ENCODE data around the gene UNC5A.

The UNC5A gene

GRCh38 chr5:176862330-176862995 lies 52.1 kb downstream of the UNC5A start:
- TF ChIP-seq FOXK2 (IDR thresholded peaks at IDR 0.05): no peak
- no peak for TF ChIP-seq L3MBTL2 (conservative IDR thresholded peaks at IDR 0.05)
- no peak for TF ChIP-seq SUZ12 (IDR thresholded peaks at IDR 0.05)
- no peak for TF ChIP-seq TARDBP (IDR thresholded peaks at IDR 0.05)
- TF ChIP-seq PKNOX1 (IDR thresholded peaks at IDR 0.05): no peak
- TF ChIP-seq ARNT (IDR thresholded peaks at IDR 0.05): no peak
- TF ChIP-seq ELF4 (IDR thresholded peaks at IDR 0.05): no peak
- TF ChIP-seq NFRKB (IDR thresholded peaks at IDR 0.05): no peak
- TF ChIP-seq BHLHE40 (IDR thresholded peaks at IDR 0.05; ENCODE audit: borderline replicate concordance): no peak
- no peak for TF ChIP-seq ZNF384 (IDR thresholded peaks at IDR 0.05)
- TF ChIP-seq CTBP1 (IDR thresholded peaks at IDR 0.05; ENCODE audit: borderline replicate concordance): no peak
- no peak for TF ChIP-seq FOXM1 (IDR thresholded peaks at IDR 0.05; ENCODE audit: borderline replicate concordance)
- no peak for TF ChIP-seq HDGF (IDR thresholded peaks at IDR 0.05; ENCODE audit: borderline replicate concordance)
- ChIA-PET POLR2A (no interaction called here), CTCF (no interaction called here)
- no peak for DNase-seq (ENCODE audit: extremely low spot score)

- no peak for TF ChIP-seq CTBP1 (IDR thresholded peaks at IDR 0.05; ENCODE audit: borderline replicate concordance)
- no peak for TF ChIP-seq SUZ12 (IDR thresholded peaks at IDR 0.05)
- no peak for TF ChIP-seq NFRKB (IDR thresholded peaks at IDR 0.05)
- TF ChIP-seq ZNF384 (IDR thresholded peaks at IDR 0.05): no peak
- TF ChIP-seq TARDBP (IDR thresholded peaks at IDR 0.05): no peak
- no peak for TF ChIP-seq FOXM1 (IDR thresholded peaks at IDR 0.05; ENCODE audit: borderline replicate concordance)
- no peak for TF ChIP-seq LEF1 (IDR thresholded peaks at IDR 0.05; ENCODE audit: borderline replicate concordance)
- TF ChIP-seq PKNOX1 (IDR thresholded peaks at IDR 0.05): no peak
- TF ChIP-seq SP1 (IDR thresholded peaks at IDR 0.05): no peak
- no peak for TF ChIP-seq ELF4 (IDR thresholded peaks at IDR 0.05)
- no peak for TF ChIP-seq ARNT (IDR thresholded peaks at IDR 0.05)
- TF ChIP-seq FOXA1 (IDR thresholded peaks at IDR 0.05): no peak
- no peak for TF ChIP-seq FOXK2 (IDR thresholded peaks at IDR 0.05)
- no peak for TF ChIP-seq L3MBTL2 (conservative IDR thresholded peaks at IDR 0.05)
- CTCF ChIA-PET: no interaction called here
- no peak for DNase-seq (ENCODE audit: extremely low spot score)
- POLR2A ChIA-PET: no interaction called here
Observed at GRCh38 chr5:176863041-176863764, 52.8 kb downstream of the UNC5A start.

GRCh38 chr5:176863765-176864098 lies 53.4 kb downstream of the UNC5A start:
- ChIA-PET CTCF (no interaction called here), POLR2A (no interaction called here)
- DNase-seq (ENCODE audit: extremely low spot score): no peak
- TF ChIP-seq BHLHE40 (IDR thresholded peaks at IDR 0.05; ENCODE audit: borderline replicate concordance) (no peak), SP1 (IDR thresholded peaks at IDR 0.05) (no peak), TARDBP (IDR thresholded peaks at IDR 0.05) (no peak), FOXM1 (IDR thresholded peaks at IDR 0.05; ENCODE audit: borderline replicate concordance) (no peak), LEF1 (IDR thresholded peaks at IDR 0.05; ENCODE audit: borderline replicate concordance) (no peak), ARNT (IDR thresholded peaks at IDR 0.05) (no peak), FOXA1 (IDR thresholded peaks at IDR 0.05) (no peak), ELF4 (IDR thresholded peaks at IDR 0.05) (no peak), L3MBTL2 (conservative IDR thresholded peaks at IDR 0.05) (no peak), PKNOX1 (IDR thresholded peaks at IDR 0.05) (no peak)

- CTCF ChIA-PET: no interaction called here
- no peak for DNase-seq (ENCODE audit: extremely low spot score)
- POLR2A ChIA-PET: no interaction called here
- TF ChIP-seq FOXM1 (IDR thresholded peaks at IDR 0.05; ENCODE audit: borderline replicate concordance): no peak
- no peak for TF ChIP-seq CTBP1 (IDR thresholded peaks at IDR 0.05; ENCODE audit: borderline replicate concordance)
- no peak for TF ChIP-seq HDGF (IDR thresholded peaks at IDR 0.05; ENCODE audit: borderline replicate concordance)
- no peak for TF ChIP-seq SP1 (IDR thresholded peaks at IDR 0.05)
- TF ChIP-seq BHLHE40 (IDR thresholded peaks at IDR 0.05; ENCODE audit: borderline replicate concordance): no peak
- no peak for TF ChIP-seq NFRKB (IDR thresholded peaks at IDR 0.05)
- no peak for TF ChIP-seq L3MBTL2 (conservative IDR thresholded peaks at IDR 0.05)
- TF ChIP-seq ELF4 (IDR thresholded peaks at IDR 0.05): no peak
Observed at GRCh38 chr5:176864755-176865154, 54.4 kb downstream of the UNC5A start.

DNA sequence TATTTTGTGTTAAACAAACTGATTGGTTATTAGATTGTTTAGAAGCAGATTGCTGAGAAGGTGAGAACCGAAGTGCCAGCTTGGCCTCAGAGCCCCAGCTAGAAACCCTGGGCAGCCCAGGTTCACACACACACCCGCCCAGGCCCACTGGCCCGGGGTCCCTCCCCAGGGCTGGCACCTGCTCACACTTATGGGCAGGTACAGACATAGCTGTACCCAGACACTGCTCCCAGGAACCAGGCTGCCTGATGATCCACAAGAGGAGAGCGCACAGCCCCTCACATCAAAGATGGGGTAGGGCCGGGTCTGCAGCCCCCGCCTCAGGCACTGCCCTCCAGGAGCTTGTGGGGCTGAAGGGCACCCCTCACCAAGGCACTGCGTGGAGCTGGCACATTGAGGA lies 55.6 kb downstream of the UNC5A start:
- ChIA-PET CTCF (interaction anchor here (0.9 kb wide), 1 partner anchor 45 kb away, joined by 3 read pairs; no protein-coding TSS in a partner anchor), POLR2A (interaction anchor here (0.5 kb wide), 1 partner anchor 703 kb away, joined by 3 read pairs; no protein-coding TSS in a partner anchor)
- DNase-seq (ENCODE audit: extremely low spot score): no peak
- TF ChIP-seq FOXM1 (IDR thresholded peaks at IDR 0.05; ENCODE audit: borderline replicate concordance): no peak
- TF ChIP-seq FOXK2 (IDR thresholded peaks at IDR 0.05): no peak
- TF ChIP-seq CTBP1 (IDR thresholded peaks at IDR 0.05; ENCODE audit: borderline replicate concordance): no peak

GRCh38 chr5:176866707-176867310 lies 56.5 kb downstream of the UNC5A start:
- ChIA-PET CTCF (interaction anchor here (0.9 to 1.3 kb wide), 2 partner anchors 44 to 206 kb away, joined by 3 to 4 read pairs; no protein-coding TSS in a partner anchor), POLR2A (no interaction called here)
- no peak for DNase-seq (ENCODE audit: extremely low spot score)
- no peak for TF ChIP-seq NFRKB (IDR thresholded peaks at IDR 0.05)

Data from HEK293T (cell line).